Caco-2 (cell line): ENCODE measurements around the gene KIF3A. TPM values are rescaled to one million over a fixed set of nuclear protein-coding genes. Genes with fewer than 3 reads are reported as not detected.

Source experiments
- BruUV-seq: library from RNA; stranded (reverse); fragments of 400-500 nt; replicated peaks from 2 replicates; lab custom pipeline; 2021; lab: Mats Ljungman, UMichigan
- CTCF ChIA-PET: fragments of 300-600 bp; sonication (Branson Sonifier 250); formaldehyde crosslinking; loops from one replicate; lab custom pipeline; 2022; ENCODE audit warnings: antibody characterized with exemption; lab: Charles Lee
- POLR2A ChIA-PET: fragments of 300-600 bp; sonication (Branson Sonifier 250); formaldehyde crosslinking; loops from one replicate; lab custom pipeline; 2022; ENCODE audit warnings: antibody characterized with exemption; lab: Charles Lee
- DNase-seq, 2 experiments: peaks; one replicate each; pipeline versions ENCODE4 v3.0.0 to v3.0.0-alpha.2; 2020 to 2022
- H3K27me3 ChIP-seq: replicated peaks from 2 replicates; pipeline ENCODE4 v1.6.0; 2011; ENCODE audit warnings: low read length; ENCODE audit not compliant: control insufficient read depth, insufficient read depth
- H3K36me3 ChIP-seq: 2 replicates; pipeline ENCODE4 v1.5.1; 2011; ENCODE audit warnings: low read length; ENCODE audit not compliant: control insufficient read depth, insufficient read depth
- H3K4me1 ChIP-seq: fragments of 250-450 bp; sonication (Bioruptor Pico); 2 replicates; pipeline ENCODE4 v1.5.1; 2020; ENCODE audit warnings: mild to moderate bottlenecking
- H3K4me3 ChIP-seq: 2 replicates; pipeline ENCODE4 v1.5.1; 2011; ENCODE audit warnings: low read depth, mild to moderate bottlenecking, control low read depth, low read length
- H3K9me3 ChIP-seq: fragments of 250-450 bp; sonication (Bioruptor Pico); 2 replicates; pipeline ENCODE4 v1.5.1; 2020; ENCODE audit warnings: mild to moderate bottlenecking, moderate library complexity
- H3K27ac Mint-ChIP-seq: one replicate; pipeline ENCODE4 v1.8.0; 2022; ENCODE audit warnings: mixed read lengths; ENCODE audit not compliant: unreplicated experiment
- H3K27me3 Mint-ChIP-seq: one replicate; pipeline ENCODE4 v1.8.0; 2022; ENCODE audit warnings: mixed read lengths; ENCODE audit not compliant: insufficient read depth, unreplicated experiment
- H3K36me3 Mint-ChIP-seq: one replicate; pipeline ENCODE4 v1.8.0; 2022; ENCODE audit warnings: mild to moderate bottlenecking, mixed read lengths; ENCODE audit not compliant: insufficient read depth, unreplicated experiment
- H3K4me1 Mint-ChIP-seq: one replicate; pipeline ENCODE4 v1.8.0; 2022; ENCODE audit warnings: low read depth, mixed read lengths; ENCODE audit not compliant: unreplicated experiment
- H3K4me3 Mint-ChIP-seq: one replicate; pipeline ENCODE4 v1.8.0; 2022; ENCODE audit warnings: mild to moderate bottlenecking, moderate library complexity, mixed read lengths; ENCODE audit not compliant: unreplicated experiment
- H3K9me3 Mint-ChIP-seq: one replicate; pipeline ENCODE4 v1.8.0; 2022; ENCODE audit warnings: mixed read lengths; ENCODE audit not compliant: unreplicated experiment
- intact Hi-C: fragments of 100-400 bp; cut with micrococcal nuclease; formaldehyde crosslinking; loops from one replicate; pipeline ENCODE4 v1.10.0; 2022; ENCODE audit not compliant: unreplicated experiment
- total RNA-seq: library from RNA; stranded (reverse); gene quantifications from 2 replicates; pipeline ENCODE4 v1.2.3, GENCODE V29; 2022
- TF ChIP-seq, protein P1 (sequence below), 2 experiments: fragments of 200-600 bp in 1 of 2; IDR thresholded peaks; 1 replicate in 1 of 2; 2 replicates in 1 of 2; pipeline versions ENCODE4 v1.5.1 to v1.8.0; 2011 to 2022; ENCODE audit warnings: antibody characterized with exemption in 1 of 2, control low read depth in 1 of 2, inconsistent platforms in 1 of 2, low read depth in 1 of 2, low read length in 1 of 2, mild to moderate bottlenecking in 1 of 2, moderate library complexity in 1 of 2; ENCODE audit not compliant: insufficient read depth in 1 of 2, severe bottlenecking in 1 of 2, unreplicated experiment in 1 of 2

The KIF3A gene
- total RNA-seq, 1 experiment from 2014 or later = 12.7 TPM

DNA sequence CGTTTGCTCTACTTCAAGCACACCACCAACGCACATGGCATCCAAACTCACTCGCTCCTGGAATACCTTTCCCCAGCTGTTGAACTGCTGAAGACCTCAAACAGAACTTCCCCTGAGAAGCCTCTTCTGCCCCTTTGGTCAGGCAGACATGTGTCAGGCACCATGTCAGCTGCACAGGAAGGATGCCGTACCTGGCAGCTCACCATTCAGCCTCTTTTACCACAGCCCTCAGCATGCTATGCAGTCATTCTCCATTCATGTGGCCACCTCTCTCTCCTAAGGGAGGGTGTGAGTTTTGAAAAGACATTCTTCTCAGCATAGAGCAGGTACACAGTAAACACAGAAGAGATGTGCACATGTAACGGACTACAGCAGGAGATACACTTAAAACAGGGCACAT lies 49.4 kb downstream of the KIF3A start:
- CTCF ChIA-PET = no interaction called here
- Mint-ChIP-seq H3K9me3 (no peaks in the 10 kb centered on the region), H3K27ac (no peak overlapping the region), H3K36me3 (peaks cover 6% of the 10 kb centered on the region), H3K4me1 (peaks cover 9% of the 10 kb centered on the region), H3K27me3 (no peaks in the 10 kb centered on the region), H3K4me3 (no peak overlapping the region)
- no peaks in the 10 kb centered on the region for H3K9me3 ChIP-seq
- BruUV-seq = no TSS peak
- peaks cover 7% of the 10 kb centered on the region for H3K4me1 ChIP-seq
- no peaks in the 10 kb centered on the region for H3K27me3 ChIP-seq
- H3K4me3 ChIP-seq = no peak overlapping the region
- POLR2A ChIA-PET = no interaction called here
- no peak for DNase-seq
- TF ChIP-seq, protein P1, sequence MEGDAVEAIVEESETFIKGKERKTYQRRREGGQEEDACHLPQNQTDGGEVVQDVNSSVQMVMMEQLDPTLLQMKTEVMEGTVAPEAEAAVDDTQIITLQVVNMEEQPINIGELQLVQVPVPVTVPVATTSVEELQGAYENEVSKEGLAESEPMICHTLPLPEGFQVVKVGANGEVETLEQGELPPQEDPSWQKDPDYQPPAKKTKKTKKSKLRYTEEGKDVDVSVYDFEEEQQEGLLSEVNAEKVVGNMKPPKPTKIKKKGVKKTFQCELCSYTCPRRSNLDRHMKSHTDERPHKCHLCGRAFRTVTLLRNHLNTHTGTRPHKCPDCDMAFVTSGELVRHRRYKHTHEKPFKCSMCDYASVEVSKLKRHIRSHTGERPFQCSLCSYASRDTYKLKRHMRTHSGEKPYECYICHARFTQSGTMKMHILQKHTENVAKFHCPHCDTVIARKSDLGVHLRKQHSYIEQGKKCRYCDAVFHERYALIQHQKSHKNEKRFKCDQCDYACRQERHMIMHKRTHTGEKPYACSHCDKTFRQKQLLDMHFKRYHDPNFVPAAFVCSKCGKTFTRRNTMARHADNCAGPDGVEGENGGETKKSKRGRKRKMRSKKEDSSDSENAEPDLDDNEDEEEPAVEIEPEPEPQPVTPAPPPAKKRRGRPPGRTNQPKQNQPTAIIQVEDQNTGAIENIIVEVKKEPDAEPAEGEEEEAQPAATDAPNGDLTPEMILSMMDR (IDR thresholded peaks at IDR 0.05; ENCODE audit: insufficient read depth in 1 of 2, low read depth in 1 of 2, low read length in 1 of 2, severe bottlenecking in 1 of 2, unreplicated experiment in 1 of 2) = no peak
- H3K36me3 ChIP-seq = no peaks in the 10 kb centered on the region
- intact Hi-C loops = no loop called here

DNA sequence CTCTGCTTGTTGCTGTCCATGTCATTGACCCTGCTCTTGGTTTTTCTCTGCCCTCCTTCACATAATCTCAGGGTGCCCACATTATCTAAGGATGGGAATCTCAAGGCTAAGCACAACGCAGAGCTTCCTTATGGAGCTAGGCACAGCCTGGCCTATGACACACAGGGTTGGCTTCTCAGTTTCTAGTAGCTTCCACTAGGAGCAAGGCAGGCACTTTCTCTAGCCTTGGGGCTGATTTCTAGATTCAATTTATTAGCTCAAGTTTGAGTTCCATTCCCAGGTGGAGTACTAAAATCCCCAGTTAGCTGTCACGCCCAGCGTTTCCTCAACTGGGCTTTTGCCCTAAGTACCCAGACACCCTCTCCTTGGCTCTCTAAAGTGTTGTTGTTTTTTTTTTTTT lies 51.2 kb downstream of the KIF3A start:
- peaks cover 7% of the 10 kb centered on the region for H3K4me1 ChIP-seq
- Mint-ChIP-seq H3K9me3 (no peaks in the 10 kb centered on the region), H3K4me3 (no peak overlapping the region), H3K36me3 (no peaks in the 10 kb centered on the region), H3K27me3 (no peaks in the 10 kb centered on the region), H3K27ac (no peak overlapping the region), H3K4me1 (peaks cover 9% of the 10 kb centered on the region)
- BruUV-seq = no TSS peak
- H3K4me3 ChIP-seq = no peak overlapping the region
- H3K36me3 ChIP-seq = no peaks in the 10 kb centered on the region
- DNase-seq = no peak
- TF ChIP-seq, protein P1 (IDR thresholded peaks at IDR 0.05; ENCODE audit: insufficient read depth in 1 of 2, low read depth in 1 of 2, low read length in 1 of 2, severe bottlenecking in 1 of 2, unreplicated experiment in 1 of 2) = no peak
- CTCF ChIA-PET = interaction anchor here (0.7 to 1.1 kb wide), 2 partner anchors 121 to 276 kb away, joined by 3 read pairs; no protein-coding TSS in a partner anchor
- no peaks in the 10 kb centered on the region for H3K9me3 ChIP-seq
- POLR2A ChIA-PET = no interaction called here
- no peaks in the 10 kb centered on the region for H3K27me3 ChIP-seq
- intact Hi-C loops = no loop called here

DNA sequence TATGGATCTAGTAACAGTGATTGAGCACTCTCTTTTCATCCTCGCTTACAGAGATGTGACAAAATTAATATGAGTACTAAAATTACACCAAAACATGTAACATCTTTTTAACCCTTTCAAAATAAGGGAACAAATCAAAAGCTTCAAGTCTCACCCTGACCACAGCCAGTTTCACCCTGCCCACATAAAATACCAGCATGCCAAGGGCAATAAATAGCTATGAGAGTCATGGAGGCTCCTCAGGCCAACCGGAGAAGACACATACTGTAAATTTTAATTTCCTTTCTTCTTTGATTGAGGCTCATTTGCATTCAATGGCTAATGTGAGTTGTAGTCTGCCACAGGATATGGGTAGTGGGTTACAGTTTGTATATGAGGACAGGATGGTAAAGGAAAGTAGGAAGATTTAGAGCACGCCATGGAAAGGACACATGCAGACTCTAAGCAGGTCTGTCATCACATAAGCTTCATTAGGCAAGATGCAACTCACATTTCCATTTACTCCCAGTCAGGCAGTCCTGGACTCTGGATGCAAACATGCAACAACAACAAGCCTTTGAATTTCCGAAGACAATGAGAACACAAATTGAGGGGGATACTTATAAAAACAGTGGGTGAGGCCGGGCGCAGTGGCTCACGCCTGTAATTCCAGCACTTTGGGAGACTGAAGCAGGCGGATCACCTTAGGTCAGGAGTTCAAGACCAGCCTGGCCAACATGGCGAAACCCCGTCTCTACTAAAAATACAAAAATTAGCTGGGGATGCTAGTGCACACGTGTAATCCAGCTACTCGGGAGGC lies 52.2 kb downstream of the KIF3A start:
- H3K27me3 Mint-ChIP-seq = no peaks in the 10 kb centered on the region
- H3K27ac Mint-ChIP-seq = no peak overlapping the region
- Histone ChIP-seq H3K9me3 (no peaks in the 10 kb centered on the region), H3K27me3 (no peaks in the 10 kb centered on the region), H3K4me1 (peaks cover 7% of the 10 kb centered on the region), H3K4me3 (no peak overlapping the region), H3K36me3 (no peaks in the 10 kb centered on the region)
- BruUV-seq = no TSS peak
- intact Hi-C loops = no loop called here
- POLR2A ChIA-PET = no interaction called here
- CTCF ChIA-PET = no interaction called here
- H3K36me3 Mint-ChIP-seq = no peaks in the 10 kb centered on the region
- H3K9me3 Mint-ChIP-seq = no peaks in the 10 kb centered on the region
- no peak for DNase-seq
- TF ChIP-seq, protein P1 (IDR thresholded peaks at IDR 0.05; ENCODE audit: insufficient read depth in 1 of 2, low read depth in 1 of 2, low read length in 1 of 2, severe bottlenecking in 1 of 2, unreplicated experiment in 1 of 2) = no peak
- peaks cover 9% of the 10 kb centered on the region for H3K4me1 Mint-ChIP-seq
- H3K4me3 Mint-ChIP-seq = no peak overlapping the region
